Stimulated activated CD8-positive, alpha-beta memory T cell treated with anti-CD3 and anti-CD28 coated beads, Interleukin-4, amount 100 ng/mL, for 1 hour (primary cell): ENCODE measurements around the gene ALKBH5.

Experiments
- DNase-seq, 2 donors: peaks; one replicate each; pipeline ENCODE4 v3.0.0-alpha.2; 2020; ENCODE audit warnings: low read depth in 2 of 2, low spot score in 1 of 2

ALKBH5 gene

DNA sequence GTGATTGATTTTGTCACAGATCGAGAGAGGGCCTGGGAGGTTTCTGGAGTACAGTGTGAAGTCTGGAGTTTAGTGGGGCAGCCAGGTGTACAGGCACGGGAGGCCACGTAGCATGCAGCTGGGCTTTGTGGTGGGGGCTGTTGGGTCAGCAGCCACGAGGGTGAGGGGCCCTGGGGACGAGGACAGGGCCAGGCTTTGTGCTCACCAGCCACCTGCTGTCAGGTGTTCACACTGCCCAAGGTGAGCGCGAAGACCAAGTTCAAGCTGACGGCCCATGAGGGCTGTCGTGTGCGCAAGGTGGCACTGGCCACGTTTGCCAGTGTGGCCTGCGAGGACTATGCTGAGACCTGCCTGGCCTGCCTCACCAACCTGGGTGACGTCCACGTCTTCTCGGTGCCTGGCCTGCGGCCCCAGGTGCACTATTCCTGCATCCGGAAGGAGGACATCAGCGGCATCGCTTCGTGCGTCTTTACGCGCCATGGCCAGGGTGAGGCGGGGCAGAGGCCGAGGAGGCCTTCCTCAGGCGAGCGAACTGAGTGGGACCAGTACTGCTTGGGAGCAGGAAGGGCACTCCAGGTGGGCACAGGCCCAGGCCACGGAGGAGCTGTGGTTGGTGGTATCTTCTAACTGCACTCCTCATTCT is 57.7 kb downstream of the ALKBH5 start:
- DNase-seq, result no peak

- no peak for DNase-seq
Observed at GRCh38 chr17:18245038-18245776, 61.6 kb downstream of the ALKBH5 start.

DNA sequence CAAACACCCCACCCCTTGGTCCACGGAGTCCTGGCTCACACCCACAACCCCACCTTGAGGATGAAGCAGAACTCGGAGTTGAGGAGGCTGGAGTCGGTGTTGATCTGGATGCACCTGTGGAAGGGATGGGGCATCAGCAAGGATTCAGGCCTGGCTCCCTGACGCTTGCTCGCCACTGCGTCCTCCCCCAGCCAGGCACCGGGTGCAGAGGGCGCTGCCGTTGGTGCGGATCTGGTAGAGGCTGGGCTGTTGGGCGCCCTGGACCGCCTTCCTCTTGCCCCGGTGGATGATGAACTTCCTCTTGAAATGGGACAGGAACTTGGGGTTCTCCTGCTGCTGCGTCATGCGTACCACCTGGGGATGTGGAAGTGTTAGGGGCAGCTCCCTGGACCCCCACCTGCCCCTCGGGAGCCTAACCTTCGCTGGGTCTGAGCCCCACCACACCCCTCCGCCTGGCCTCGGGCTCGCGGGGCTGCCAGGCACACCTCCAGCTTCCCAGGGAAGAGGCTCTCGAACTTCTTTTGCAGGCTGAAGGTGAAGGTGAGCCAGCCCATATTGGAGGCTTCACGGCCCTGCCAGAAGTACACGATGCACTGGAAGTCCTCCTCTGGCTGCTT is 62.6 kb downstream of the ALKBH5 start:
- DNase-seq, result no peak

DNA sequence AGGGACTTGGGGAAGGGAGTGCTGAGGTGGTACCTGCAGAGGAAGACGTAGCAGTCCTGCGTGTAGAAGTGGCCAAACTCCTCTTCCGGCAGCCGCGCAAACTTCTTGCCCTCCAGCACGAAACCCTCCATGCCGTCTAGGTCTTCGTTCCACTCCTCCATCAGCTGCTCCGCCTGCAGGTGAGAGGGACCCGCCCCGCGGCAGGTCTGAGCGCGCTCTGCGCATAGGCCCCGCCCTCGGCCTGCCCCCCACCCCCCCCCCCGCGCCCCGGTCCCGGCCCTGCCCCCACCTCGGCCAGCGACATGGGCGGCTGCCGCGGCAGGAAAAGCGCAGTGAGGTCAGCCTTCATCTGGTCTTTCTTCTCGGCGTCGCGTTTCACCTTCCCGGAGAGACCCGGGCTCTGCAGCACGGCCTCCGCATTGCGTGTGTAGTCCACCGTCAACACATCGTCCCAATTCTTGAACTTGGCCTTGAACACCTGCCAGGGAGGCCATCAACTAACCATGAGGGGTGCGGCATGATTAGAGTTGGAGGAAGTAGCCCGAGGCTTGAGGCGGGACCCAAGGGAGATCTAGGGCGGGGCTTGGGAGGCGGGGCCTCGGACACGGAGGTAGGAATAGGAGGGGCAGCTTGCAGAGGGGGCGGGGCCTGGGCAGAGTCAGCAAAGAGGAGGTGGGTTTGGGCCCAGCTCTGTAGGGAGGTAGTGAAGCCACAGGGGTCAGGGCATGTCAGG is 63.4 kb downstream of the ALKBH5 start:
- no peak for DNase-seq

DNA sequence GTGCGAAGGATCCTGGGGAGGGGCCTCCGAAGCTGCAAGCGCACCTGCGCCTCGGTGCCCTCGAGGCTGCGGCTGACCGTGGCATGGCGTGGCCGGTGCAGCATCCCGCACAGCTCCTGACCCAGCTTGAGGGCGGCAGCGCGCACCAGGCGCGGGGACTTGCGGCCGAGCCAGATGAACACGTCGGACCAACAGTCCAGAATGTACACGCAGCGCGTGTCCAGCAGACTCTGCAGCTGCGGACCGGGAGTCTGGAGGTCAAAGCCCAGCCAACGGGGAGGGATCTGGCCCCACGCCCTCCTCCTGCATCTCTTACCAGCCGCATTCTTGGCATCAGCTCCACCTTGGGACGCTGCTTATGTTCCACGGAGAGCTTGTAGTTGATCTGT is 64.0 kb downstream of the ALKBH5 start:
- no peak for DNase-seq

GRCh38 chr17:18248300-18248731 is 64.7 kb downstream of the ALKBH5 start:
- DNase-seq, result peak in 1 of 2 donors; percentile 42

- no peak for DNase-seq
Observed at GRCh38 chr17:18248811-18249210, 65.2 kb downstream of the ALKBH5 start.

DNA sequence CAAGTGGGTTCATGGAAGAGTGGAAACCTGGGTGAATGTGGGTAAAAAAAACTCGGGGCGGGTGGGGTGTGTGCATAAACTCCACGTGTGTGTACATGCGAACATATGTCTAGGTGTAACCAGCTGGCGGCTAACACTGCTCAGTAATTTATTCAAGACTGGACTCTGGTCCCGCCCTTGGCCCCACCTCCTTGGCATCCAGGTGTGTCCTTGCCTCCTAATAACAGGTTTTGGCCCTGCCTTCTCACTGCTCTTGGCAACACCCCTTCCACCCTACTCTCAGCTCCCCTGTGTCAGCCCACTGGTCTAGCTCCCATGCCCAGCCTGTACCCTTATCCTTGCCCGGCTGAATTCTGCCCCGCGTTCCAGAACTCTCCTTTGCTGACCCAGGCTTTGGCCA is 66.6 kb downstream of the ALKBH5 start:
- DNase-seq, result no peak

DNA sequence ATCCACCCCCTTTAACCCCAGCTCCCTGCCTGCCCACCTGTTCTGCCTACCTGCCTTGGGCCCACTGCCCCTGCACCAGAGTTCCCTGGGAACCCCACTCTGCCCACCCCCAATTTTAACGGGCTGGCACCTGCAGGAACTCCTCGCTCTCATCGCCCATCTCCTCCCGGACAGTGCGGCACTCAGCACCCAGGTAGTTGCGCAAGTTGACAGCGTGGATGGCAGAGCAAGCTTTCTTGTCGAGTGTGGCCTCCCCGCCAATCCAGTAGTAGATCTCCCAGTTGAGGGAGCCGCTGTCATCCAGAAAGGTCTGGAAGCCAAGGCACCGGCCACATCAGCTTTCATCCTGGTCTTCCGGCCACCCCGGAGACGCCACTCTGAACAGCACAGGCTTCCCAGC is 67.1 kb downstream of the ALKBH5 start:
- no peak for DNase-seq

DNA sequence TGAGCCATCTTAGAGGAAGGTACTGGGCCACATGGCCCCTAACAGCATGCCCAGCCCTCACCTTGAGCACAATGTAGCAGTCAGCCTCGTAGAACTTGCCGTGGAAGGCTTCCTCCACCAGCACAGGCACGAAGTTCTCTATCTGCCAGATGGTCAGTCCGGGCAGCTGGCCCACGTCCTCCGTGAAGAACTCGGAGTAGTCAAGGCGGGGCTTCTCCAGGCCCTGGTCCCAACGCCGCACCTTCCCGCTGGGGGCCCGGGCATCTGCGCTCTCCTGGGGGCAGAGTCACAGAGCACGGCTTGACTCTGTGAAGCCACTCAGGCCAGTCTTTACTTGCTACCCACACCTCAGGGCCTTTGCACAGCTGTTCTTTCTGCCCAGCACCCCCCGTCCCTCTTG is 67.6 kb downstream of the ALKBH5 start:
- no peak for DNase-seq

- no peak for DNase-seq
Observed at GRCh38 chr17:18252160-18252559, 68.5 kb downstream of the ALKBH5 start.

DNA sequence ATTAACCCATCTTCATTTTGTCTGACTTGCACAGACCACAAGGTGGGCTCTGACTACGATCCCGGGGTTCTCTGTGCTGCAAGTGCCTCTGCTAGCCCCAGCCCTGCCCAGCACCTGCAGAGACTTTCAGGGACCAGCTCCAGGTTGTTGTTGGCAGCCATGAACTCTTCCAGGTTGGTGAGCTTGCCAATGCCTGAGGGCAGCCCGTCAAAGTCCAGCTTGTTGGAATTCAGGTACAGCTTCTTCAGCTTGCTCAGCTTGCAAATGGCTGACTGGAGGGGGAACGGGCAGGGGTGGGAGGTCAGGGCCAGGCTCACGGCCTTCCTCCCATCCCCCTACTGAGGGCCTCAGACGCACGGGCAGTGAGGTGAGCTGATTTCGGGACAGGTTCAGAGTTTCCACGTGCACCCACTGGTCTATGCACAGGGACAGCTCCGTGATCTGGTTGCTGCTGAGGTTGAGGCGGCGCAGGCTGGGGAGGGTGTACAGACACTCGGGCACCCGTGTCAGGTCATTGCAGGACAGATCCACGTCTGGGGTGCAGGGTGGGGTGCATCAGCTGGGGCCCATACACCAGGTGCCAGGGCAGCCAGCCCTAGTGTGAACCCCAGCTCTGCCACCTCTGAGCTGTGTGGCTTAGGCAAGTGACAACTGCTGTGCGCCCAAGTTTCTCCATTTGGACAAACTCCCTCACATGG is 69.7 kb downstream of the ALKBH5 start:
- DNase-seq, result no peak

DNA sequence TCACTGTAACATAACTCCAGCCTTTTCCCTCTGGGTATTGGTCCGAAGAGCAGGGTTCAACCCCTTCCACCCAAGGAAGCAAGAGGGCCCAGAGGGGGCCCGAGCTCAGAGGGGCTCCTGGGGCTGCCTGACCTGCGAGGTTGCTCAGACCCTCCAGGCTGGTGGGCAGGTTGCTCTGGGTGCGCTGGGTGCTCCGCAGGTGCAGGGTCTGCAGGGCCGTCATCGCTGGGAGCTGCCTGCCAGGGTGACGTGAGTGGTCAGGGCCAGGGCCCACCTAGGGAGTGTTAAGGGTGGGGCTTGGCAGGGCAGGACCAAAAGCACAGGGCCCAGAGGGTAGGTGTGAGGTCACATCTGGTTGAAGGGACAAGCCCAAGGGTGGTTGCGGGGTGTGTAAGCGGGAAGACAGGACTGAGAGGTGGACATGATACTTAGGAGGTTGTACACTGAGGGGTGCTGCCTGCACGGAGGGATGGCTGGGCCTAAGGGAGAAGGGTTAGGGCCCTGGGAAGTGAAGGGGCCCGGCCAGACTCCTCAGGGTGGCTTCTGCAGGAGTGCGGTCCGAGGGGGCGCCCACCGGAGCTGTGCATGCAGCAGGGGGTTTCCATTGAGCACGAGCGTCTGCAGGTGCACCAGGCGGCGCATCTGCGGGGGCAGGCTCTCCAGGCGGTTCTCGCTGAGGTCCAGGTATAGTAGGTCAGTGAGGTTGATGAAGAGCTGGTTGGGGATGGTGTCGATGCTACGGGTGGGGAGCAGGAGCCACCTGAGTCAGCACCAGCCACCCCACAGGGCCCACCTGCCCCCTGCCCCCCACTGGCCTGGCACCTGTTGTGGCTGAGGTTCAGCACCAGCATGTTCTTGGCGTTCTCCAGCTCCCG is 70.6 kb downstream of the ALKBH5 start:
- no peak for DNase-seq

DNA sequence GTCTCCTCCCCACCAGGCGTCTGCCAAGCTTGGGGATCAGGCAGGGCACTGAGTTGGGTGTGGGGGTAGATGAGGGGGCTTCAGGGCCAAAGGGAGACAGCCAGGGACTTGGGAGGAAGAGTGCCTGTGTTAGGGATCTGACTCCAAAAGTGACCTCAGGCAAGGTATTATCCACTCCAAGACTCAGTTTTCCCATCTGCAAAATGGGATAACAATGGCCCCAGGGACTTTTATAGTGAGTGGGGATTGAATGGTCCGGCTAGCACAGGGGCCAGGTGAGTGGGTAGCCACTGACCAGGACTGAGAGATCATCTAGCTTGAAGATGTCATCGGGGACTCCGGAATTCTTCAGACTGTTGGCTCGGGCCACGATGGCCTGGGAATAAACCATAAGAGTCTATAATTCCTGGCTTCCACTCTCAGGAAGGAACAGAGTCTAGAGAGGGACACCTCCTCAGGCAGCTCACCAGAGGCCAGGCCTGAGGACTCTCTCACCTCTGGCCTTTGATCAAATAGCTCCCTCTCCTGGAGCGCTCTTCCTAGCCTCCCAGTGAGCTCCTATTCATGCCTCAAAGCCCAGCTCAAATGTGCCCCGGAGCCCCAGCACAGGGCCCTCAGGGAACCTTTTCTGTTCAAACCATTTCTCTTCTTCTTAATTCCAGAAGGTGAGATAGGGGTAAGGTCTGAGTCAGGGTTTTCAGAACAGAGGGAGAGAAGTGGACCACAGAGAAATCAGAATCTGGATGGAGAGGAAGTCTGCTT is 71.4 kb downstream of the ALKBH5 start:
- DNase-seq, result no peak

DNA sequence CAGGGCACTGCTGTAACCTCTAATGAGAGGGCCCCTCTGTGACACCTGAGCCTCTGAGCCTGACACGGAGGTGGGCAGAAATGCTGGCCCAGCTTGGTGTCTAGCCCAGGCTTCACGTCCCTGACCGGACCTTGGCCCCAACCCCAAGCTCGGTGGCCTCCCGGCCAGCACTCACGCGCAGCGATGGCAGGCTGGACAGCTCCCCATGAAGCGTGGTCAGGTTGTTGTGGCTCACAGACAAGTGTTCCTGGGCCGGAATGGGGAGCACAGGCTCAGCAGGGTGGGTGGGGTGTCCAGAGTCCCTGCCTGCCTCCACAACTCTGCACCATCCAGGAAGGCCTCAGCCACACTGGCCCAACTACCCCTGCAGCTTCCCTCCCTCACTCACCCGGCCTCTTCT is 72.7 kb downstream of the ALKBH5 start:
- DNase-seq, result no peak

GRCh38 chr17:18256776-18257175 is 73.1 kb downstream of the ALKBH5 start:
- no peak for DNase-seq

DNA sequence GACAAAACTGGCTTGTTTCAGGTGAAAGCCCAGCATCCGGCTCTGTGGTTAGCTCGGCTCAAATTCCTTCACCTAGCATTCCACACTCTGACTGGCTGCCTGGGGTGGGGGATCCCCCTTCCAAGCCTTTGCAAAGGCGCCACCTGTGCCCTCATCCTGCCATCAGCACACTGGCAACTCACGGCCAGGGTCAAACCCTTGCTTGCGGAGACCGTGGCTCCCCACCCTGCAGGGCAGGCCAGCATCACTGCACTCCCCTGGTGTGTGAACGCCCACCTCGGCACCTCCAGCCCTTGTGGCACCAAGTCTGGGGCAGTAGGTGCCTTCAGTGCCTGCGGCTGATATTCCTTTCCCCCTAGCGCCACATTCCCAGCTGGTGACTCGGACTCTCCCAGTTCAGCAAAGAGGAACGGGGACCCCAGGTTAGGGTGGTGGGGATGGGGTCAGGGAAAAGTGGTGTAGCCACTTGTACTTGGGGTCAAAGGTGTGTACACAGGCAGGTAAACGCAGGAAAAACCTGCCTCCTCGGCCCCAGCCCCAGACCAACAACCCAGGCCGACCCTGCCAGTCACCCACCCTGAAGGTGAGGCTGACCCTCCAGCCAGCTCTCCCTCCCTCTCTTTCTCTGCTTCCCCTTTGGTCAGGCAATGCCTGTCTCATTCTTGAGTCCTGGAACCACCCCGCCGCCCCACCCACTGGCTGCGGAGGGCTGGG is 73.8 kb downstream of the ALKBH5 start:
- no peak for DNase-seq

GRCh38 chr17:18257982-18258355 is 74.3 kb downstream of the ALKBH5 start:
- peak in 1 of 2 donors; percentile 26 for DNase-seq
